HEK293 (cell line): Measurements from ENCODE around the gene RSRC1.
A peak's percentile ranks its signal among the peaks of the same experiment; 100 is the strongest.

Source experiments
- CTCF ChIA-PET: fragments of 350-600 bp; formaldehyde crosslinking; extraction: SDS; loops from one replicate; lab custom pipeline; 2021; ENCODE audit warnings: antibody characterized with exemption; lab: Yijun Ruan, JAX
- POLR2A ChIA-PET: fragments of 300-600 bp; formaldehyde crosslinking; extraction: SDS; loops from one replicate; lab custom pipeline; 2020; ENCODE audit warnings: antibody characterized with exemption, inconsistent platforms; lab: Yijun Ruan, JAX
- H3K27ac ChIP-seq: fragments of 200-500 bp; sonication (Bioruptor generic); 2 replicates; pipeline ENCODE4 v1.5.1; 2014; ENCODE audit warnings: low read depth, low read length, control low read depth, inconsistent platforms; ENCODE audit errors: extremely low read depth
- H3K36me3 ChIP-seq, 2 experiments: fragments of 200-500 bp in 1 of 2; sonication (Bioruptor generic) in 1 of 2; 1 replicate in 1 of 2; 2 replicates in 1 of 2; pipeline ENCODE4 v1.5.1; 2014 to 2017; ENCODE audit warnings: inconsistent platforms in 2 of 2, low read length in 2 of 2; ENCODE audit not compliant: control insufficient read depth in 2 of 2, insufficient read depth in 1 of 2
- H3K4me1 ChIP-seq: fragments of 200-500 bp; sonication (Bioruptor generic); 2 replicates; pipeline ENCODE4 v1.5.1; 2014; ENCODE audit warnings: mild to moderate bottlenecking, low read length, inconsistent platforms; ENCODE audit not compliant: control insufficient read depth, insufficient read depth
- H3K4me3 ChIP-seq: 2 replicates; pipeline ENCODE4 v1.5.1; 2011; ENCODE audit warnings: low read depth, mild to moderate bottlenecking, control low read depth, low read length, moderate library complexity
- H3K9me3 ChIP-seq: fragments of 200-500 bp; sonication (Bioruptor generic); 2 replicates; pipeline ENCODE4 v1.5.1; 2014; ENCODE audit warnings: low read depth, low read length, inconsistent platforms; ENCODE audit not compliant: control insufficient read depth, insufficient read depth
- EGR2 ChIP-seq: fragments of 450-650 bp; formaldehyde crosslinking; IDR thresholded peaks from 2 replicates; pipeline ENCODE4 v1.5.1; 2016; ENCODE audit warnings: low read depth, missing biosample characterization, missing genetic modification characterization
- HOXC10 ChIP-seq: sonication (generic); formaldehyde crosslinking; IDR thresholded peaks from 2 replicates; pipeline ENCODE4 v1.8.1; 2023; ENCODE audit warnings: mild to moderate bottlenecking, missing genetic modification reagents
- IKZF3 ChIP-seq: fragments of 450-650 bp; IDR thresholded peaks from 2 replicates; pipeline ENCODE4 v1.5.0; 2018; ENCODE audit warnings: missing biosample characterization, mild to moderate bottlenecking, missing genetic modification characterization, moderate library complexity
- KLF9 ChIP-seq: fragments of 450-650 bp; formaldehyde crosslinking; IDR thresholded peaks from 2 replicates; pipeline ENCODE4 v1.5.1; 2016; ENCODE audit warnings: missing biosample characterization, missing genetic modification characterization, low read depth
- SCRT1 ChIP-seq: fragments of 450-650 bp; formaldehyde crosslinking; IDR thresholded peaks from 2 replicates; pipeline ENCODE4 v1.5.1; 2016; ENCODE audit warnings: missing biosample characterization, missing genetic modification characterization, borderline replicate concordance
- SP2 ChIP-seq: fragments of 450-650 bp; formaldehyde crosslinking; IDR thresholded peaks from 2 replicates; pipeline ENCODE4 v1.5.1; 2016; ENCODE audit warnings: missing biosample characterization, missing genetic modification characterization
- ZFHX2 ChIP-seq: fragments of 450-650 bp; formaldehyde crosslinking; conservative IDR thresholded peaks from 2 replicates; pipeline ENCODE4 v1.5.1; 2016; ENCODE audit warnings: missing biosample characterization, missing genetic modification characterization
- ZNF18 ChIP-seq: fragments of 450-650 bp; formaldehyde crosslinking; IDR thresholded peaks from 2 replicates; pipeline ENCODE4 v1.5.1; 2016; ENCODE audit warnings: missing biosample characterization, missing genetic modification characterization
- ZNF202 ChIP-seq: fragments of 450-650 bp; formaldehyde crosslinking; IDR thresholded peaks from 2 replicates; pipeline ENCODE4 v1.5.1; 2016; ENCODE audit warnings: missing biosample characterization, missing genetic modification characterization, borderline replicate concordance
- ZNF248 ChIP-seq: fragments of 450-650 bp; formaldehyde crosslinking; IDR thresholded peaks from 2 replicates; pipeline ENCODE4 v1.5.1; 2017; ENCODE audit warnings: missing biosample characterization, missing genetic modification characterization
- ZNF571 ChIP-seq: fragments of 450-650 bp; formaldehyde crosslinking; IDR thresholded peaks from 2 replicates; pipeline ENCODE4 v1.5.0; 2017; ENCODE audit warnings: missing biosample characterization, missing genetic modification characterization
- ZNF639 ChIP-seq: fragments of 450-650 bp; formaldehyde crosslinking; IDR thresholded peaks from 2 replicates; pipeline ENCODE4 v1.5.1; 2016; ENCODE audit warnings: missing biosample characterization, missing genetic modification characterization
- ZNF777 ChIP-seq: fragments of 450-650 bp; formaldehyde crosslinking; IDR thresholded peaks from 2 replicates; pipeline ENCODE4 v1.5.1; 2017; ENCODE audit warnings: missing biosample characterization, missing genetic modification characterization, borderline replicate concordance
- ZSCAN16 ChIP-seq: fragments of 450-650 bp; formaldehyde crosslinking; IDR thresholded peaks from 2 replicates; pipeline ENCODE4 v1.5.1; 2016; ENCODE audit warnings: missing biosample characterization, missing genetic modification characterization
- TF ChIP-seq, protein P1 (sequence below): fragments of 450-650 bp; formaldehyde crosslinking; IDR thresholded peaks from 2 replicates; pipeline ENCODE4 v1.5.1; 2016; ENCODE audit warnings: missing biosample characterization, missing genetic modification characterization
- TF ChIP-seq, protein P2 (sequence below): fragments of 450-650 bp; formaldehyde crosslinking; IDR thresholded peaks from 2 replicates; pipeline ENCODE4 v1.5.1; 2016; ENCODE audit warnings: missing biosample characterization, missing genetic modification characterization

Gene RSRC1

DNA sequence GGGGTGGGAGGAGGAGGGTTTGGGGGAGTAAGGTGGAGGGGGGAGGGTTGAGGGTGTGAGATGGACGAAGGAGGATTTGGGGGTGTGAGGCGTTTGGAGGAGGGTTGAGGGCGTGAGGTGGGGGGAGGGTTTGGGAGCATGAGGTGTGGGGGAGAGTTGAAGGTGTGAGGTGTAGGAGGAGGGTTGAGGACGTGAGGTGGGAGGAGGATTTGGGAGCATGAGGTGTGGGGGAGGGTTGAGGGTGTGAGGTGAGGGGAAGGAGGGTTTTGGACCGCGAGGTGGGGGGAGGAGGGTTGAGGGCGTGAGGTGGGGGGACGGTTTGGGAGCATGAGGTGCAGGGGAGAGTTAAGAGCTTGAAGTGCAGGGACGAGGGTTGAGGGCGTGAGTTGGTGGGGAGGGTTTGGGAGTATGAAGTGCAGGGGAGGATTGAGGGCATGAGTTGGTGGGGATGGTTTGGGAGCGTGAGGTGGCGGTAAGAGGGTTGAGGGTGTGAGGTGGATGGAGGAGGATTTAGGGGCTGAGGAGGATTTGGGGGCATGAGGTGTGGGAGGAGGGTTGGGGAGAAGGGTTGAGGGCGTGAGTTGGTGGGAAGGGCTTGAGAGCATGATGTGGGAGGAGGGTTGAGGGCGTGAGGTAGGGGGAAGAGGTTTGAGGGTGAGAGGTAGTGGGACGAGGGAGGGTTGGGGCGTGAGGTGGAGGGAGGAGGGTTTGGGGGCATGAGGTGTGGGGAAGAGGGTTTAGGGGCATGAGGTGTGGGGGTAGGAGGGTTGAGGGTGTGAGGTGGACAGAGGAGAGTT lies 462.3 kb downstream of the RSRC1 start:
- H3K27ac ChIP-seq, result no peak overlapping the region
- CTCF ChIA-PET, result interaction anchor here (1.0 kb wide), 1 partner anchor 73 kb away, joined by 5 read pairs; no protein-coding TSS in a partner anchor
- H3K9me3 ChIP-seq, result no peaks in the 10 kb centered on the region

GRCh38 chr3:158572766-158573060 lies 462.8 kb downstream of the RSRC1 start:
- ChIA-PET POLR2A (no interaction called here), CTCF (interaction anchor here (1.0 kb wide), 1 partner anchor 72 kb away, joined by 5 read pairs; no protein-coding TSS in a partner anchor)
- Histone ChIP-seq H3K9me3 (no peaks in the 10 kb centered on the region), H3K27ac (no peak overlapping the region), H3K36me3 (no peaks in the 10 kb centered on the region), H3K4me3 (no peak overlapping the region), H3K4me1 (no peaks in the 10 kb centered on the region)
- TF ChIP-seq, protein P1, sequence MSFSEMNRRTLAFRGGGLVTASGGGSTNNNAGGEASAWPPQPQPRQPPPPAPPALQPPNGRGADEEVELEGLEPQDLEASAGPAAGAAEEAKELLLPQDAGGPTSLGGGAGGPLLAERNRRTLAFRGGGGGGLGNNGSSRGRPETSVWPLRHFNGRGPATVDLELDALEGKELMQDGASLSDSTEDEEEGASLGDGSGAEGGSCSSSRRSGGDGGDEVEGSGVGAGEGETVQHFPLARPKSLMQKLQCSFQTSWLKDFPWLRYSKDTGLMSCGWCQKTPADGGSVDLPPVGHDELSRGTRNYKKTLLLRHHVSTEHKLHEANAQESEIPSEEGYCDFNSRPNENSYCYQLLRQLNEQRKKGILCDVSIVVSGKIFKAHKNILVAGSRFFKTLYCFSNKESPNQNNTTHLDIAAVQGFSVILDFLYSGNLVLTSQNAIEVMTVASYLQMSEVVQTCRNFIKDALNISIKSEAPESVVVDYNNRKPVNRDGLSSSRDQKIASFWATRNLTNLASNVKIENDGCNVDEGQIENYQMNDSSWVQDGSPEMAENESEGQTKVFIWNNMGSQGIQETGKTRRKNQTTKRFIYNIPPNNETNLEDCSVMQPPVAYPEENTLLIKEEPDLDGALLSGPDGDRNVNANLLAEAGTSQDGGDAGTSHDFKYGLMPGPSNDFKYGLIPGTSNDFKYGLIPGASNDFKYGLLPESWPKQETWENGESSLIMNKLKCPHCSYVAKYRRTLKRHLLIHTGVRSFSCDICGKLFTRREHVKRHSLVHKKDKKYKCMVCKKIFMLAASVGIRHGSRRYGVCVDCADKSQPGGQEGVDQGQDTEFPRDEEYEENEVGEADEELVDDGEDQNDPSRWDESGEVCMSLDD (tag by site-specific recombination), result 0 out of 2 replicates have a peak, but pooled peaks have one; percentile 2
- TF ChIP-seq HOXC10 (CRISPR knock-in tag) (no peak), ZNF248 (tag by site-specific recombination) (no peak), ZNF639 (no peak), KLF9 (no peak)

More for the DNA sequence above, 462.3 kb downstream of the RSRC1 start:
- H3K4me3 ChIP-seq, result no peak overlapping the region
- H3K36me3 ChIP-seq, result no peaks in the 10 kb centered on the region
- POLR2A ChIA-PET, result no interaction called here
- H3K4me1 ChIP-seq, result no peaks in the 10 kb centered on the region
- TF ChIP-seq IKZF3 (tag by site-specific recombination) (no peak), ZNF777 (0 out of 2 replicates have a peak, but pooled peaks have one; percentile 35), ZNF571 (tag by site-specific recombination) (no peak), ZSCAN16 (tag by site-specific recombination) (0 out of 2 replicates have a peak, but pooled peaks have one; percentile 13), ZFHX2 (peak; percentile 94), ZNF18 (peak; percentile 37; the same call in 1 of the 2 replicates), KLF9 (no peak), SCRT1 (no peak), SP2 (tag by site-specific recombination) (peak; percentile 10; the same call in 1 of the 2 replicates), ZNF202 (tag by site-specific recombination) (peak; percentile 21; the same call in 1 of the 2 replicates), EGR2 (tag by site-specific recombination) (peak; percentile 78)
- TF ChIP-seq, protein P2, sequence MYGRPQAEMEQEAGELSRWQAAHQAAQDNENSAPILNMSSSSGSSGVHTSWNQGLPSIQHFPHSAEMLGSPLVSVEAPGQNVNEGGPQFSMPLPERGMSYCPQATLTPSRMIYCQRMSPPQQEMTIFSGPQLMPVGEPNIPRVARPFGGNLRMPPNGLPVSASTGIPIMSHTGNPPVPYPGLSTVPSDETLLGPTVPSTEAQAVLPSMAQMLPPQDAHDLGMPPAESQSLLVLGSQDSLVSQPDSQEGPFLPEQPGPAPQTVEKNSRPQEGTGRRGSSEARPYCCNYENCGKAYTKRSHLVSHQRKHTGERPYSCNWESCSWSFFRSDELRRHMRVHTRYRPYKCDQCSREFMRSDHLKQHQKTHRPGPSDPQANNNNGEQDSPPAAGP, result peak; percentile 54; the same call in 1 of the 2 replicates
- TF ChIP-seq, protein P1 (tag by site-specific recombination), result 0 out of 2 replicates have a peak, but pooled peaks have one; percentile 22
- TF ChIP-seq, all 188 proteins: peak for 9
